Large intestine (tissue), 3 donors: Measurements from ENCODE around the gene ACAP2. TPM values are rescaled to one million over a fixed set of nuclear protein-coding genes. Genes with fewer than 3 reads are reported as not detected.
A peak's percentile ranks its signal among the peaks of the same experiment; 100 is the strongest.

Source experiments
- DNase-seq, 2 donors: peaks; one replicate each; pipeline versions ENCODE4 v3.0.0 to v3.0.0-alpha.2; 2013
- H3K27ac ChIP-seq: one replicate; pipeline ENCODE4 v1.5.1; 2013; ENCODE audit warnings: low read length
- H3K27me3 ChIP-seq: 2 replicates; pipeline ENCODE4 v1.6.1; 2013; ENCODE audit warnings: low read length; ENCODE audit not compliant: control insufficient read depth, insufficient read depth
- H3K36me3 ChIP-seq: 2 replicates; pipeline ENCODE4 v1.6.1; 2013; ENCODE audit warnings: low read length; ENCODE audit not compliant: control insufficient read depth, insufficient read depth
- H3K4me1 ChIP-seq: one replicate; pipeline ENCODE4 v1.6.1; 2013; ENCODE audit warnings: low read length; ENCODE audit not compliant: control insufficient read depth, insufficient read depth
- H3K4me3 ChIP-seq: one replicate; pipeline ENCODE4 v1.5.1; 2013; ENCODE audit warnings: low read length
- H3K9me3 ChIP-seq: one replicate; pipeline ENCODE4 v1.6.1; 2013; ENCODE audit warnings: mild to moderate bottlenecking, low read depth, low read length, moderate library complexity; ENCODE audit not compliant: control insufficient read depth
- WGBS: methylation state at CpG from one replicate; pipeline ENCODE4 v1.1.5; 2013; ENCODE audit warnings: low lambda C conversion rate; ENCODE audit not compliant: insufficient coverage; 5-methylcytosine and 5-hydroxymethylcytosine counted together
- polyA plus RNA-seq: library from polyadenylated mRNA; unstranded; fragments of 120-200 nt; gene quantifications from one replicate; pipeline ENCODE4 v1.2.1, GENCODE V29; 2013

ACAP2 gene
- polyA plus RNA-seq, 1 donor, result 33.4 TPM

GRCh38 chr3:195247863-195248189, 195.0 kb downstream of the ACAP2 start:
- Histone ChIP-seq H3K36me3 (peaks cover 3% of the 10 kb centered on the region), H3K4me3 (no peak overlapping the region), H3K27me3 (no peaks in the 10 kb centered on the region), H3K9me3 (no peaks in the 10 kb centered on the region), H3K27ac (no peak overlapping the region), H3K4me1 (peaks cover 5% of the 10 kb centered on the region)
- DNase-seq, result no peak
- WGBS, result no CpG with 5 or more reads among the region's 8 CpGs

- peaks cover 3% of the 10 kb centered on the region for H3K36me3 ChIP-seq
- no peaks in the 10 kb centered on the region for H3K9me3 ChIP-seq
- 95% methylated on average over 3 of the region's 24 CpGs for whole genome bisulfite sequencing
- no peaks in the 10 kb centered on the region for H3K4me1 ChIP-seq
- DNase-seq, result no peak
- no peak overlapping the region for H3K4me3 ChIP-seq
- H3K27ac ChIP-seq, result no peak overlapping the region
- H3K27me3 ChIP-seq, result no peaks in the 10 kb centered on the region
Observed at GRCh38 chr3:195247086-195247862, 195.5 kb downstream of the ACAP2 start.

- no peak for DNase-seq
- no peak overlapping the region for H3K4me3 ChIP-seq
- H3K4me1 ChIP-seq, result no peaks in the 10 kb centered on the region
- WGBS, result 100% methylated on average over 1 of the region's 9 CpGs
- no peaks in the 10 kb centered on the region for H3K27me3 ChIP-seq
- peaks cover 3% of the 10 kb centered on the region for H3K36me3 ChIP-seq
- H3K9me3 ChIP-seq, result no peaks in the 10 kb centered on the region
- no peak overlapping the region for H3K27ac ChIP-seq
Observed at GRCh38 chr3:195246581-195246995, 196.2 kb downstream of the ACAP2 start.

- no CpG with 5 or more reads among the region's 16 CpGs for WGBS
- Histone ChIP-seq H3K36me3 (peaks cover 3% of the 10 kb centered on the region), H3K4me3 (no peak overlapping the region), H3K9me3 (no peaks in the 10 kb centered on the region), H3K27ac (no peak overlapping the region), H3K27me3 (no peaks in the 10 kb centered on the region), H3K4me1 (no peaks in the 10 kb centered on the region)
- DNase-seq, result no peak
Observed at GRCh38 chr3:195245531-195245951, 197.3 kb downstream of the ACAP2 start.

GRCh38 chr3:195241592-195242355, 201.0 kb downstream of the ACAP2 start:
- H3K27me3 ChIP-seq, result no peaks in the 10 kb centered on the region
- WGBS, result no CpG with 5 or more reads among the region's 12 CpGs
- no peak for DNase-seq
- H3K36me3 ChIP-seq, result no peaks in the 10 kb centered on the region
- H3K9me3 ChIP-seq, result peaks cover 6% of the 10 kb centered on the region
- H3K27ac ChIP-seq, result no peak overlapping the region
- H3K4me1 ChIP-seq, result no peaks in the 10 kb centered on the region
- no peak overlapping the region for H3K4me3 ChIP-seq

- DNase-seq, result no peak
- peaks cover 6% of the 10 kb centered on the region for H3K9me3 ChIP-seq
- H3K27me3 ChIP-seq, result no peaks in the 10 kb centered on the region
- no peaks in the 10 kb centered on the region for H3K4me1 ChIP-seq
- H3K4me3 ChIP-seq, result no peak overlapping the region
- no peaks in the 10 kb centered on the region for H3K36me3 ChIP-seq
- H3K27ac ChIP-seq, result no peak overlapping the region
- WGBS, result no CpG with 5 or more reads among the region's 6 CpGs
Observed at GRCh38 chr3:195240939-195241338, 201.9 kb downstream of the ACAP2 start.

GRCh38 chr3:195240171-195240701, 202.6 kb downstream of the ACAP2 start:
- H3K4me1 ChIP-seq, result no peaks in the 10 kb centered on the region
- H3K27me3 ChIP-seq, result no peaks in the 10 kb centered on the region
- 100% methylated on average over 1 of the region's 15 CpGs for WGBS
- peaks cover 6% of the 10 kb centered on the region for H3K9me3 ChIP-seq
- no peaks in the 10 kb centered on the region for H3K36me3 ChIP-seq
- H3K4me3 ChIP-seq, result no peak overlapping the region
- H3K27ac ChIP-seq, result no peak overlapping the region
- DNase-seq, result no peak

GRCh38 chr3:195239121-195239520, 203.7 kb downstream of the ACAP2 start:
- WGBS, result no CpG with 5 or more reads among the region's 3 CpGs
- H3K9me3 ChIP-seq, result peaks cover 10% of the 10 kb centered on the region
- no peaks in the 10 kb centered on the region for H3K27me3 ChIP-seq
- H3K4me1 ChIP-seq, result no peaks in the 10 kb centered on the region
- peak overlapping the region; percentile 14 for H3K27ac ChIP-seq
- no peak overlapping the region for H3K4me3 ChIP-seq
- DNase-seq, result no peak
- no peaks in the 10 kb centered on the region for H3K36me3 ChIP-seq

GRCh38 chr3:195238586-195239118, 204.2 kb downstream of the ACAP2 start:
- Histone ChIP-seq H3K4me1 (no peaks in the 10 kb centered on the region), H3K4me3 (no peak overlapping the region), H3K36me3 (no peaks in the 10 kb centered on the region), H3K27me3 (no peaks in the 10 kb centered on the region), H3K9me3 (peaks cover 10% of the 10 kb centered on the region), H3K27ac (peak overlapping the region; percentile 14)
- DNase-seq, result peak in 1 of 2 donors; percentile 31
- WGBS, result 88% methylated on average over 3 of the region's 10 CpGs

- Histone ChIP-seq H3K36me3 (no peaks in the 10 kb centered on the region), H3K4me3 (no peak overlapping the region), H3K27me3 (no peaks in the 10 kb centered on the region), H3K9me3 (peaks cover 10% of the 10 kb centered on the region), H3K4me1 (no peaks in the 10 kb centered on the region), H3K27ac (peak overlapping the region; percentile 14)
- DNase-seq, result no peak
- WGBS, result 100% methylated on average over 2 of the region's 12 CpGs
Observed at GRCh38 chr3:195238081-195238571, 204.7 kb downstream of the ACAP2 start.
